Measurements from ENCODE around the gene TIA1. TPM values are rescaled to one million over a fixed set of nuclear protein-coding genes. Genes with fewer than 3 reads are reported as not detected.

The TIA1 gene
- polyA plus RNA-seq, 1 experiment: 192 TPM

DNA sequence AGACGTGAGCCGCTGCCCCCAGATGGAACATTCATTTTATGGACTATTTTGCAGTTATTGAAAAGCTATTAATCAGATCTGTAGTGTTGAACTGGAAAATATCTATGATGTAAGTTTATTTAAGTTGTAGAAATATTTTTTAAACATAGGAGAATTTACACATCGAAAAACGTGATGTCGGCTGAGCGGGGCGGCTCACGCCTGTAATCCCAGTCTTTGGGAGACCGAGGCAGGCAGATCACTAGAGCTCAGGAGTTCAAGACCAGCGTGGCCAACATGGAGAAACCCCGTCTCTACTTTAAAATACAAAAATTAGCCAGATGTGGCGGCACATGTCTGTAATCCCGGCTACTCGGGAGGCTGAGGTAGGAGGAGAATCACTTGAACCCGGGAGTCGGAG lies 2.0 kb upstream of the TIA1 start:
- Histone ChIP-seq H3K4me3 (ENCODE audit: low read depth, low read length) (no peak overlapping the region), H3K27me3 (ENCODE audit: control insufficient read depth, insufficient read depth, low read length) (no peaks in the 10 kb centered on the region), H3K9me3 (ENCODE audit: control insufficient read depth, insufficient read depth, low read length) (no peaks in the 10 kb centered on the region), H3K27ac (ENCODE audit: low read depth, low read length) (no peak overlapping the region)
- DNase-seq (ENCODE audit: low read depth, low spot score): no peak
- POLR2A ChIA-PET: no interaction called here
- CTCF ChIA-PET: no interaction called here
- TF ChIP-seq, protein P1, sequence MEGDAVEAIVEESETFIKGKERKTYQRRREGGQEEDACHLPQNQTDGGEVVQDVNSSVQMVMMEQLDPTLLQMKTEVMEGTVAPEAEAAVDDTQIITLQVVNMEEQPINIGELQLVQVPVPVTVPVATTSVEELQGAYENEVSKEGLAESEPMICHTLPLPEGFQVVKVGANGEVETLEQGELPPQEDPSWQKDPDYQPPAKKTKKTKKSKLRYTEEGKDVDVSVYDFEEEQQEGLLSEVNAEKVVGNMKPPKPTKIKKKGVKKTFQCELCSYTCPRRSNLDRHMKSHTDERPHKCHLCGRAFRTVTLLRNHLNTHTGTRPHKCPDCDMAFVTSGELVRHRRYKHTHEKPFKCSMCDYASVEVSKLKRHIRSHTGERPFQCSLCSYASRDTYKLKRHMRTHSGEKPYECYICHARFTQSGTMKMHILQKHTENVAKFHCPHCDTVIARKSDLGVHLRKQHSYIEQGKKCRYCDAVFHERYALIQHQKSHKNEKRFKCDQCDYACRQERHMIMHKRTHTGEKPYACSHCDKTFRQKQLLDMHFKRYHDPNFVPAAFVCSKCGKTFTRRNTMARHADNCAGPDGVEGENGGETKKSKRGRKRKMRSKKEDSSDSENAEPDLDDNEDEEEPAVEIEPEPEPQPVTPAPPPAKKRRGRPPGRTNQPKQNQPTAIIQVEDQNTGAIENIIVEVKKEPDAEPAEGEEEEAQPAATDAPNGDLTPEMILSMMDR (IDR thresholded peaks at IDR 0.05; ENCODE audit: low read depth, low read length): no peak

DNA sequence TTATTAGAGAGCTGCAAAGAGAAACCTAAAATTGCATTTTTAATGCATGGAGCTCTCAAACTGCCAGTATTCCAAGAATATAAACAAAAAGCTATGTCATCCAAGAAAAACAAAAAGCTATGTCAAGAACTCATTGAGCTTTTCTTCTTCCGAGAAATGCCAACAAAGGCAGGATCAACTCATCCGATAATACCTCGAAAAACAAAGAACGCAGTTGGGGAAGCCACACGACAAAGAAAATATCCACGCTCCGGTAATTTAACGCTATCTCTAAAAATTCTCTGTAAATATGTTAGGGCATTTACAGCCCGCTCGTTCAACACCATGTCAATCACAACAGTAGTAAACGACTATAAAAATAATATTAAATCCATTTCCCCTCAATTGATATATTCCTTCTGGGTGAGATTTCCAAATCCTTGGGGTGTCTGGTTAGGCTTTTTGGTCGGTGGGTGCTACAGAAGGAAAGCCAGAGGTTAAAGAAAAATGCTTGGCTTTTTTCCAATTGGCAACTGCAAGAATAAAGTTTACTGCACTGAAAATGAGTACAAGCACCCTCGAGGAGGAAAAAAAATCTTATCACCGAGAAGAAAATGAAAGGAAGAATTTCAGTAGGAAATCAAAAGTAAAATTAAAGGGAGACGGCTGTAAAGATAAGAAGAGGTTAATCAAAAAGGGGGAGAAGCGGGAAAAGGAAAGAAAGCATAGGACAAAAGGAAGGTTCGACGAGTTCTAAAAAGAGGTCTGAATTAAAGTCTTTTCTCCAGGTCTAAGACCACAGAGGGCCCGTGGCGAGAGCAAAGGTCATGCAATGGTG lies 856 bp downstream of the TIA1 start:
- CTCF ChIA-PET: interaction anchor here (1.4 kb wide), 1 partner anchor 105 kb away, joined by 5 read pairs; no protein-coding TSS in a partner anchor
- H3K27ac ChIP-seq (ENCODE audit: low read depth, low read length): peak overlapping the region; percentile 99
- no peaks in the 10 kb centered on the region for H3K27me3 ChIP-seq (ENCODE audit: control insufficient read depth, insufficient read depth, low read length)
- POLR2A ChIA-PET: interaction anchor here (0.6 to 1.4 kb wide), 4 partner anchors 10 to 333 kb away, joined by 4 to 8 read pairs (median 5); partner anchors contain the start of genes MXD1 and SNRPG
- no peak for DNase-seq (ENCODE audit: low read depth, low spot score)
- TF ChIP-seq, protein P1 (IDR thresholded peaks at IDR 0.05; ENCODE audit: low read depth, low read length): no peak
- H3K9me3 ChIP-seq (ENCODE audit: control insufficient read depth, insufficient read depth, low read length): no peaks in the 10 kb centered on the region
- H3K4me3 ChIP-seq (ENCODE audit: low read depth, low read length): peak overlapping the region; percentile 95

DNA sequence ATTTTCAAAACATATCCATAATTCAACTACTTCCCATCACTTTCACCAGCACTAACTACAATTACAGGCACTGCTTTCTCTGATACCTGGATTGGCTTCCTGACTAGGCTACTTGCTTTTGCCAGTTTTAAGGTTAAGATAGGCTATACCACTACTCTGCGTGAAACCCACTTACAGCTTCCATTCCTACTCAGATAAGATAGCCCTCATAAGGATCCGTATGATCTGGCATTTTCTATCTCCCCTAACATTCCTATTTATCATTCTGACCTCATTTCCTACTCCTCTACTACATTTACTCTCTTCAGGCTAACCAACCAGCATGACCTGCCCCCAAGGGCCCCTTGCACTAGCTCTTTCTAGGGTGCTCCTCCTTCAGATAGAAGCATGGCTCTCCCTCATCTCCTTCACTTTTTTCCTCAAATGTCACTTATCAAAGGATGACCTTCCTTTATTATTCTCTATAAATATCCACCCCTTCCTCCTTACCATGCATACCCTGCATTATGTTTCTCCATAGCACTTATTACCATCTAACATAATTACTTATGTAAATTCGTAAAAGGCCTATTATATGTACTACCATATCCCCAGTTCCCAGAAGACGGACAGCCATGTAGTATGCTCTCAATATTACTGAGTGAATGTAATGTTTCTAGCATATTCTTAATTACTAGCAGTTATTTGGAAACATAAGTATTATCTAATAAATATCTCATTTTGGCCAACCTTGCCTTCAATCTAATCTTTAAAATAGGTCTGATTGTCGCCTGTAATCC lies 4.4 kb downstream of the TIA1 start:
- Histone ChIP-seq H3K27ac (ENCODE audit: low read depth, low read length) (no peak overlapping the region), H3K9me3 (ENCODE audit: control insufficient read depth, insufficient read depth, low read length) (no peaks in the 10 kb centered on the region), H3K27me3 (ENCODE audit: control insufficient read depth, insufficient read depth, low read length) (no peaks in the 10 kb centered on the region), H3K4me3 (ENCODE audit: low read depth, low read length) (no peak overlapping the region)
- TF ChIP-seq, protein P1 (IDR thresholded peaks at IDR 0.05; ENCODE audit: low read depth, low read length): no peak
- CTCF ChIA-PET: no interaction called here
- POLR2A ChIA-PET: no interaction called here
- DNase-seq (ENCODE audit: low read depth, low spot score): no peak

DNA sequence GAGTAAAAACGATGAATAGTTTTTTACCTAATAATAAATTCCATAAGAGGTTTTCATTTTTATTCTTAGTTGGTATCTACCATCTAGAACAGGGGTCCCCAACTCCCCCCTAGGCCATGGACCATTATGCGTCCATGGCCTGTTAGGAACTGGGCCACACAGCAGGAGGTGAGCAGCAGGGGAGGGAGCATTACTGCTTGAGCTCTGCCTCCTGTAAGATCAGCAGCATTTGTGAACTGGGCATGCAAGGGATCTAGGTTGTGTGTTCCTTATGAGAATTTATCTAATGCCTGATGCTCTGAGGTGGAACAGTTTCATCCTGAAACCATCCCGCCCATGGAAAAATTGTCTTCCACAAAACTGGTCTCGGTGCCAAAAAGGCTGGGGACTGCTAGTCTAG lies 5.9 kb downstream of the TIA1 start:
- Histone ChIP-seq H3K4me3 (ENCODE audit: low read depth, low read length) (no peak overlapping the region), H3K27ac (ENCODE audit: low read depth, low read length) (no peak overlapping the region), H3K27me3 (ENCODE audit: control insufficient read depth, insufficient read depth, low read length) (no peaks in the 10 kb centered on the region), H3K9me3 (ENCODE audit: control insufficient read depth, insufficient read depth, low read length) (no peaks in the 10 kb centered on the region)
- POLR2A ChIA-PET: no interaction called here
- DNase-seq (ENCODE audit: low read depth, low spot score): no peak
- CTCF ChIA-PET: no interaction called here
- TF ChIP-seq, protein P1 (IDR thresholded peaks at IDR 0.05; ENCODE audit: low read depth, low read length): no peak

DNA sequence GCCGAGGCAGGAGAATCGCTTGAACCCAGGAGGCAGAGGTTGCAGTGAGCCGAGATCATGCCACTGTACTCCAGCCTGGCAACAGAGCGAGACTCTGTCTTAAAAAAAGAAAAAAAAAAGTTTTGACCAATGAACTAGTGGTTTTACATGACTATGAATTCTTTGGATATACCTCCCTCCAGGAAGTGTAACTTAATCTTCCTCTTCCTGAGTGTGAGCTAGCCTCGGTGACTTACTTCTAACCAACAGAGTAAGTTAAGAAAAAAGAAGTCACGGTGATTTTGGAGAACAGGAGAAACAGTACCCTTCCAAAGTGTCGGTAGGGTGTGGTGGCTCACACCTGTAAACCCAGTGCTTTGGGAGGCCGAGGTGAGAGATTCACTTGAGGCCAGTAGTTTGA lies 7.1 kb downstream of the TIA1 start:
- H3K9me3 ChIP-seq (ENCODE audit: control insufficient read depth, insufficient read depth, low read length): no peaks in the 10 kb centered on the region
- ChIA-PET CTCF (no interaction called here), POLR2A (no interaction called here)
- H3K27me3 ChIP-seq (ENCODE audit: control insufficient read depth, insufficient read depth, low read length): no peaks in the 10 kb centered on the region
- no peak for DNase-seq (ENCODE audit: low read depth, low spot score)
- no peak overlapping the region for H3K4me3 ChIP-seq (ENCODE audit: low read depth, low read length)
- TF ChIP-seq, protein P1 (IDR thresholded peaks at IDR 0.05; ENCODE audit: low read depth, low read length): no peak
- no peak overlapping the region for H3K27ac ChIP-seq (ENCODE audit: low read depth, low read length)

Data from AG04450 (cell line).